Nephron (organoid): ENCODE results near the gene PIAS1.

Experiments
- H3K27ac Mint-ChIP-seq, 3 experiments: 2 replicates each; pipeline ENCODE4 v1.8.0; 2020; ENCODE audit warnings: mixed read lengths in 3 of 3, mild to moderate bottlenecking in 2 of 3, moderate library complexity in 1 of 3
- H3K27me3 Mint-ChIP-seq: 2 replicates; pipeline ENCODE4 v1.8.0; 2021; ENCODE audit warnings: low read depth, mild to moderate bottlenecking, moderate library complexity, mixed read lengths
- H3K36me3 Mint-ChIP-seq: 2 replicates; pipeline ENCODE4 v1.8.0; 2020; ENCODE audit warnings: low read depth, mixed read lengths
- H3K4me1 Mint-ChIP-seq: 2 replicates; pipeline ENCODE4 v1.8.0; 2020; ENCODE audit warnings: mixed read lengths
- H3K4me3 Mint-ChIP-seq, 3 experiments: 2 replicates each; pipeline ENCODE4 v1.8.0; 2020; ENCODE audit warnings: mild to moderate bottlenecking in 3 of 3, mixed read lengths in 3 of 3, moderate library complexity in 2 of 3
- H3K9me3 Mint-ChIP-seq: 2 replicates; pipeline ENCODE4 v1.8.0; 2020; ENCODE audit warnings: mixed read lengths
- TF ChIP-seq, protein P1 (sequence below), 3 experiments: fragments of 200-600 bp; sonication (generic); IDR thresholded peaks; one replicate each; pipeline ENCODE4 v1.5.0; 2021; ENCODE audit warnings: antibody characterized with exemption in 3 of 3; ENCODE audit not compliant: unreplicated experiment in 3 of 3

PIAS1 gene

DNA sequence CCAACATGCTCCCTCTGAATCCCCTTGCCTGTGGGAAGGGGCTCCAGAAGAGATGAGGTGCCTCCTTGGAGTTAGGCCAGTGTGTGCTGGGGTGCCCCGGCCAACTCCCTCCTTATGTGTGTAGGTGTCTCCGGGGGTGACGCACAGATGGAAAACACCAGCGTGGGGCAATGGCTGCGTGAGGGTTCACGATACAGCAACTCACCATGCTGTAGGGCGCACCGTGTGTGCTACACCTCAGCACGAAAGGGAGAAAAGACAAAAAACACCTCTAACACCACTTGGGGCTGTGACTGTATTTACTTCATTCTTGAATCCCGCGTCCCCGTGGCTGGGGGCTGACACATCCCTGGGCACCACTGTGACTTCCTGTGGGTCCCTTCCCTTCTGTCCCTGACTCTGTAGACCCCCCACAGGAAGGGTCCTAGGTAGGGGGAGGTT lies 152.6 kb downstream of the PIAS1 start:
- no peaks in the 10 kb centered on the region for H3K9me3 Mint-ChIP-seq
- peak overlapping the region in 2 of 3 experiments; percentile 33 to 82 for H3K27ac Mint-ChIP-seq
- no peaks in the 10 kb centered on the region for H3K27me3 Mint-ChIP-seq
- no peaks in the 10 kb centered on the region for H3K36me3 Mint-ChIP-seq
- TF ChIP-seq, protein P1, sequence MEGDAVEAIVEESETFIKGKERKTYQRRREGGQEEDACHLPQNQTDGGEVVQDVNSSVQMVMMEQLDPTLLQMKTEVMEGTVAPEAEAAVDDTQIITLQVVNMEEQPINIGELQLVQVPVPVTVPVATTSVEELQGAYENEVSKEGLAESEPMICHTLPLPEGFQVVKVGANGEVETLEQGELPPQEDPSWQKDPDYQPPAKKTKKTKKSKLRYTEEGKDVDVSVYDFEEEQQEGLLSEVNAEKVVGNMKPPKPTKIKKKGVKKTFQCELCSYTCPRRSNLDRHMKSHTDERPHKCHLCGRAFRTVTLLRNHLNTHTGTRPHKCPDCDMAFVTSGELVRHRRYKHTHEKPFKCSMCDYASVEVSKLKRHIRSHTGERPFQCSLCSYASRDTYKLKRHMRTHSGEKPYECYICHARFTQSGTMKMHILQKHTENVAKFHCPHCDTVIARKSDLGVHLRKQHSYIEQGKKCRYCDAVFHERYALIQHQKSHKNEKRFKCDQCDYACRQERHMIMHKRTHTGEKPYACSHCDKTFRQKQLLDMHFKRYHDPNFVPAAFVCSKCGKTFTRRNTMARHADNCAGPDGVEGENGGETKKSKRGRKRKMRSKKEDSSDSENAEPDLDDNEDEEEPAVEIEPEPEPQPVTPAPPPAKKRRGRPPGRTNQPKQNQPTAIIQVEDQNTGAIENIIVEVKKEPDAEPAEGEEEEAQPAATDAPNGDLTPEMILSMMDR (IDR thresholded peaks at IDR 0.05; ENCODE audit: unreplicated experiment in 3 of 3): no peak
- no peak overlapping the region for H3K4me3 Mint-ChIP-seq
- H3K4me1 Mint-ChIP-seq: peaks cover 29% of the 10 kb centered on the region

DNA sequence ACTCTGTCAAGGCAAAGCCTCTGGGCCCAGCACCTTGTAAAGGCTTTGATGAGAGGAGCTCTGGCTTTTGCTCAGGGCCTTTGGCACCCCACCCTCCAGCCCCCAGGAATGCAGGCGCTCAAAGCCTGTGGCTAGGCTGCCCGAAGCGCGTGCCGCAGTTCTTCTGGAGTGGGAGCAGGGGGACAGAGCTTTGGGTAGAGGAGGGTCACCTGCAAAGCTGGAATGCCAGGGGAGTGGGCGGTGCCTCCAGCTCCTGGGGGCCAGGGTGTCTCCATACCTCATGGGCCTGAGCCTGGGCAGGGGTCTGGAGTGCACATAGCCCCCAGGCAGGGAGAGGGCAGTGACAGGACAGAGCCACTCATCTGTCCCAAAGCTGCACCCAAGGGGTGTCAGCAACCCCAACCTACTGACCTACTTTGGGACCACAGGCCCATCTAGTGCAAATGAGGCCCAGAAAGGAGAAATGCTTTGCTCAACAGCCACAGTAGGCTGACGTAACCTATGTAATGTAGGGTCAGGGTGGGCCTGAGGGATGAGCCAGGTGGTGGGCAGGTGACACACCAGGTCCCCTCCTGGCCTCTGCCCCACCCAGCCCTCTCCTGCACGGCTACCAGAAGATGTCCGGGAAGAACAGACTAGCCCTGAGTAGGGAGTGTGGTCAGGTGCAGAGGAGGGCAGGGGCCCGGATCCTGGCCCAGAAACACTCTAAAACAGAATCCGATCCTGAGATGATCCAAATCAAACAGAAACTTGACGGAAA lies 153.2 kb downstream of the PIAS1 start:
- Mint-ChIP-seq H3K9me3 (no peaks in the 10 kb centered on the region), H3K27ac (peak overlapping the region in 1 of 3 experiments; percentile 33), H3K27me3 (no peaks in the 10 kb centered on the region), H3K36me3 (no peaks in the 10 kb centered on the region), H3K4me1 (peaks cover 24% of the 10 kb centered on the region), H3K4me3 (no peak overlapping the region)
- TF ChIP-seq, protein P1 (IDR thresholded peaks at IDR 0.05; ENCODE audit: unreplicated experiment in 3 of 3): no peak

DNA sequence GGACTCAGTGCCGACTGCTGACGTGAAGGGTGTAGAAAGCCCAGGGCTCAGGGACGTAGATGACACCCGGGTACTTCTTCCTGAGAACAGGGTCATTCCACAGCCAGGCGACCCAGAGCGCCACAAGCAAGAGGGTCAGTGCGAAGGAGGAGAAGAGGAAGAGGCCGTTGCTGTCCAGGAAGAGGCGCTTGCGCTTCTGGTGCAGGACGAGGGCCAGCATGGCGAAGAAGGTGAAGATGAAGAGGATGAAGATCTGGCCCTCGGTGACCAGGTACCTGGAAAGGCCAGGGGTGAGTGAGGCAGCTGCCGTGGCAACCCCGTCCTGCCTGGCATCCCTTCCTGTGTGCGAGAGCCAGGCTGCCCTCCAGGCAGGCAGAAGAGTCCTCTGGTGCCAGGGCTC lies 154.0 kb downstream of the PIAS1 start:
- Mint-ChIP-seq H3K4me1 (peaks cover 22% of the 10 kb centered on the region), H3K9me3 (no peaks in the 10 kb centered on the region), H3K4me3 (no peak overlapping the region), H3K27me3 (no peaks in the 10 kb centered on the region), H3K36me3 (no peaks in the 10 kb centered on the region), H3K27ac (no peak overlapping the region)
- TF ChIP-seq, protein P1 (IDR thresholded peaks at IDR 0.05; ENCODE audit: unreplicated experiment in 3 of 3): no peak

DNA sequence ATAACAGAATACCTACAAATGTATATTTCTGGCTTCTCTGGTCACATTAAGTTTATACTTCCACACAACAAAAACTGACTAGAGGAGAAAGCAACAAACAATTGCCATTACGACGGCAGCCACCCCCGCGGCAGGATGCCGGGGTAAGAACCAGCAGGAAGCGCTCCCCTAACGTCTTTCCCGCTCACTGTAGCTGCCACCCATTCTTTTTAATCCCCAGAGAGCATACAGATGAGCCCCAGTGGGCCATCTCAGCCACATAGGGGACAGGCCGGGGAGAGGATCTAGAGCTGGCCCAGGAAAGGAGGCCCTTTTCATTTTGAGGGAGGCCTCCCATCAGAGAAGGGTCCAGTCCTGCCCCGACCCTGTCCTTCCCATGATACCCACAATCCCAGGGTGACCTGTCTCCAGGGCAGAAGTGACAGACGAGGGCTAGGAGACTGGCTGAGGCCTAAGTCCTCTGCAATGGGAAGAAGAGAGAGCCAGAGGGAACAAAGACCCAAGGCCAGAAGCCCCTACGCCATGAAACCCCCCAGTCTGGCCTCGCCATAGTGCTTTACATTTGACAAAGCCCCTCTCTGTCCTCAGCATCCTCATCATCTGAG lies 154.6 kb downstream of the PIAS1 start:
- TF ChIP-seq, protein P1 (IDR thresholded peaks at IDR 0.05; ENCODE audit: unreplicated experiment in 3 of 3): no peak
- Mint-ChIP-seq H3K27me3 (no peaks in the 10 kb centered on the region), H3K4me1 (peaks cover 18% of the 10 kb centered on the region), H3K4me3 (no peak overlapping the region), H3K9me3 (no peaks in the 10 kb centered on the region), H3K27ac (no peak overlapping the region), H3K36me3 (no peaks in the 10 kb centered on the region)

DNA sequence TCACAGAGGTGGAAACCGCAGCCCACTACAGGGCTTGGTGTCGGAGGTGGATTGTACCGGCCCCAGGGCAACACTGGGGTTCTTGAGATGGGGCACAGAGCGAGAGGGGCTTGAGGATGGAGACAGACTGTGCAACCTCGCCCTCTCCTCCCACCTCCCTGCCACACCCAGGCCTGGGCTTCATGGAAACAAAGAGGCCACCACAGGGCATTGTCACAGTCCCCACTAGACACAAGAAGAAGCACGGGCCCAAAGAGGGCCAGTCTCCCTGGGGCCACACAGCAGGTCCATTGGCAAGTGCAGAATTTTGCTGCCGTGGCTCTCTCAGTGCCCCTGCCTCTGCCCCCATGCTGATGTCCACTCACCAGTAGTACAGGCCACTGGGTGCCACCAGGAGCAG lies 155.2 kb downstream of the PIAS1 start:
- TF ChIP-seq, protein P1 (IDR thresholded peaks at IDR 0.05; ENCODE audit: unreplicated experiment in 3 of 3): no peak
- no peaks in the 10 kb centered on the region for H3K9me3 Mint-ChIP-seq
- H3K36me3 Mint-ChIP-seq: no peaks in the 10 kb centered on the region
- no peaks in the 10 kb centered on the region for H3K27me3 Mint-ChIP-seq
- peaks cover 18% of the 10 kb centered on the region for H3K4me1 Mint-ChIP-seq
- no peak overlapping the region for H3K4me3 Mint-ChIP-seq
- H3K27ac Mint-ChIP-seq: no peak overlapping the region
